A673 (cell line): Measurements from ENCODE around the gene CXorf66.

Experiments
- EZH2 ChIP-seq: fragments of 200-600 bp; sonication (generic); IDR thresholded peaks from 2 replicates; pipeline ENCODE4 v1.6.1; 2017; ENCODE audit warnings: borderline replicate concordance, low read depth, mild to moderate bottlenecking, mixed read lengths, antibody characterized with exemption, low read length; ENCODE audit not compliant: poor library complexity, severe bottlenecking
- TF ChIP-seq, protein P1 (sequence below): fragments of 300-800, 200-600 bp; sonication (generic); conservative IDR thresholded peaks from 2 replicates; pipeline ENCODE4 v1.5.1; 2017; ENCODE audit warnings: low read depth, mild to moderate bottlenecking, antibody characterized with exemption, low read length, moderate library complexity, mixed read lengths

DNA sequence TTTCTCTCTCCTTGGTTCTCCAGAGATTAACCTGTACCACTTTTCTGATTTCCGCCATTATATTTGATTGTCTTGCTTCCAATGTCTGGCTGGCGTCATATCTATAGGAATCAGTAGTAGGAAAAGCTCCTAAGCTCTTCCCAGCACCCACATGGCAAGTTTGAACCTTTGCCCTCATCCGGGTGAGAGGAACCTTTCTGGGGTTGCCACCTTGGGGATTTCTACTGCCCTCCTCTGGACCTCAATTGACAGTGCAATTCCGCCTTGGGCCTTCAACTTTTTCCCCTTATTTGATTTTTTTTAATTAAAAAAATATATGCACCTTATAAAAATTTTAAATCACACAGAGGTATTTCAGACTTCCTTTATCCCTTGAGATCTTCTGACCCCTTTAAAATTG lies 2.0 kb upstream of the CXorf66 start:
- TF ChIP-seq, protein P1, sequence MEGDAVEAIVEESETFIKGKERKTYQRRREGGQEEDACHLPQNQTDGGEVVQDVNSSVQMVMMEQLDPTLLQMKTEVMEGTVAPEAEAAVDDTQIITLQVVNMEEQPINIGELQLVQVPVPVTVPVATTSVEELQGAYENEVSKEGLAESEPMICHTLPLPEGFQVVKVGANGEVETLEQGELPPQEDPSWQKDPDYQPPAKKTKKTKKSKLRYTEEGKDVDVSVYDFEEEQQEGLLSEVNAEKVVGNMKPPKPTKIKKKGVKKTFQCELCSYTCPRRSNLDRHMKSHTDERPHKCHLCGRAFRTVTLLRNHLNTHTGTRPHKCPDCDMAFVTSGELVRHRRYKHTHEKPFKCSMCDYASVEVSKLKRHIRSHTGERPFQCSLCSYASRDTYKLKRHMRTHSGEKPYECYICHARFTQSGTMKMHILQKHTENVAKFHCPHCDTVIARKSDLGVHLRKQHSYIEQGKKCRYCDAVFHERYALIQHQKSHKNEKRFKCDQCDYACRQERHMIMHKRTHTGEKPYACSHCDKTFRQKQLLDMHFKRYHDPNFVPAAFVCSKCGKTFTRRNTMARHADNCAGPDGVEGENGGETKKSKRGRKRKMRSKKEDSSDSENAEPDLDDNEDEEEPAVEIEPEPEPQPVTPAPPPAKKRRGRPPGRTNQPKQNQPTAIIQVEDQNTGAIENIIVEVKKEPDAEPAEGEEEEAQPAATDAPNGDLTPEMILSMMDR, result peak; percentile 49; the same call in 1 of the 2 replicates
- no peak for TF ChIP-seq EZH2
